ENCODE results near the gene COL7A1. TPM values are rescaled to one million over a fixed set of nuclear protein-coding genes. Genes with fewer than 3 reads are reported as not detected.
A peak's percentile ranks its signal among the peaks of the same experiment; 100 is the strongest.

Gene COL7A1
- total RNA-seq (2014; rRNA removed; shearing (Covaris generic)): 4.1 and 7.9 TPM in 2 replicates
- 7.0 and 10.8 TPM in 2 replicates for total RNA-seq (2022)
- percentile 28 among the genes with signal in this experiment for Bru-seq, nascent RNA
- percentile 41 among the genes with signal in this experiment for BruChase-seq, experiment 1, labeled RNA remaining after a 6-hour chase
- BruChase-seq, experiment 2, labeled RNA remaining after a 2-hour chase: percentile 39 among the genes with signal in this experiment
- long read RNA-seq, partial matches to known transcripts: 1 of 3 reads
- long read RNA-seq, other reads (novel, unspliced or antisense): 2 of 3 reads

DNA sequence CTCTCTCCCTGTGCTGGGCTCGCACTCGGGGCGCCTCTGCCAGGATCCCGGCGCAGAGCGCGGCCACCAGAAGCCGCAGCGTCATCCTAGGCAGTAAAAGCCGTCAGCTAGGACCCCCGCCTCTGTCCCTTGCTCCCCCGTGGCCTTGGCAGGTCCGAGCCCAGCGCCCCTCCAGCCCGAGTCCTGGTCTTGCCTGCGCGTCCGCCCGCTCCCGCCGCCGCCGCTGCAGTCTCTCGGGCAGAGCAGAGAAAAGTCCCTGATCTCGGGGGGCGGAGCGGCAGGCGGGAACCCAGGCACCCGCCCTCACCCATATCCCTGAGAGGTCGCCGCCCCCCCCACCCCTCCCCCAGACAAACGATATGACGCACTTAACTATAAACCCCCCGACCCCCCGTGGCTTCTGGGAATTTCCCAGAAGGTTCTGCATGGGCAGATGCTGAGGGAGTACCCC lies at the start of gene COL7A1:
Gene COL7A1, minus strand, starts transcription at position 255 of the 451 bp plus-strand sequence. Its CDS starts 170 bp downstream, at position 85.
- ChIA-PET CTCF (ENCODE audit: unreplicated experiment) (no interaction called here), POLR2A (no interaction called here)
- Histone ChIP-seq H2AFZ (ENCODE audit: low read length) (no peak within 1 kb of the TSS), H3K79me2 (ENCODE audit: insufficient read depth, low read depth, low read length) (no peaks in the 10 kb centered on the region), H3K4me3 (ENCODE audit: low read depth, low read length, poor library complexity, severe bottlenecking) (no peak within 1 kb of the TSS), H3K4me2 (ENCODE audit: low read length) (no peak within 1 kb of the TSS), H3K4me1 (ENCODE audit: insufficient read depth, low read length, poor library complexity, severe bottlenecking) (no peaks in the 10 kb centered on the region), H3K36me3 (ENCODE audit: insufficient read depth, low read length) (peaks cover 29% of the 10 kb centered on the region; the same call in 1 of the 2 replicates), H3K9me3 (ENCODE audit: low read length) (no peaks in the 10 kb centered on the region), H4K20me1 (ENCODE audit: insufficient read depth, low read length) (no peaks in the 10 kb centered on the region), H3K27ac (ENCODE audit: low read depth, low read length, poor library complexity, severe bottlenecking) (no peak within 1 kb of the TSS), H3K9me2 (ENCODE audit: insufficient read depth, low read length) (no peaks in the 10 kb centered on the region)
- no peak for TF ChIP-seq CTCF (conservative IDR thresholded peaks at IDR 0.05; ENCODE audit: low read length)
- no peak for TF ChIP-seq EZH2phosphoT487 (IDR thresholded peaks at IDR 0.05; ENCODE audit: borderline replicate concordance, low read depth, low read length)
- intact Hi-C loops (cut with micrococcal nuclease; ENCODE audit: unreplicated experiment): no loop called here
- no TSS peak for BruUV-seq (replicated peaks)
- no peak for DNase-seq (ENCODE audit: low spot score)

DNA sequence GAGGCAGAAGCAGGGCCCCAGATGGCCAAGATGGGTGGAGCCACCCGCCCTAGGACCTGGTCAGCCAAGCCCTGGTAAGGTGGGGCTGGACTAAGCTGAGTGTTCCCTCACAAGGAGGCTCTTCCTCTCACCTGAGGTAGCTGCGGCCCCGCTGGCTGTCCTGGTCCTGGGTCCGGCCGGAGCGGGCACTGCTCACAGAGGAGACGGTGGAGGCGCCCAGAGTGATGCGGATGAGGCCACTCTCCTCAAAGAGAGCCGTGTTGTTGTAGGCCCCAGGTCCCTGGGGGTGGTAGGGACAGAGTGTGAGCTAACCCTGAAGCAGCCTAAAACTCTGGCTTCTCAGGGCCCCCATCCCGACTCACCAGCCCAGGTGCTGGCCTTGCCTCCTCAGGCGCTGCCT lies 47.5 kb upstream of the COL7A1 start:
- POLR2A ChIA-PET: no interaction called here
- H3K27ac ChIP-seq (ENCODE audit: low read depth, low read length, poor library complexity, severe bottlenecking): no peak overlapping the region
- H3K4me2 ChIP-seq (ENCODE audit: low read length): no peak overlapping the region
- H3K79me2 ChIP-seq (ENCODE audit: insufficient read depth, low read depth, low read length): no peaks in the 10 kb centered on the region
- H3K9me3 ChIP-seq (ENCODE audit: low read length): no peaks in the 10 kb centered on the region
- H2AFZ ChIP-seq (ENCODE audit: low read length): no peak overlapping the region
- no peaks in the 10 kb centered on the region for H3K36me3 ChIP-seq (ENCODE audit: insufficient read depth, low read length)
- no TSS peak for BruUV-seq (replicated peaks)
- no peak for TF ChIP-seq EZH2phosphoT487 (IDR thresholded peaks at IDR 0.05; ENCODE audit: borderline replicate concordance, low read depth, low read length)
- TF ChIP-seq CTCF (conservative IDR thresholded peaks at IDR 0.05; ENCODE audit: low read length): no peak
- peaks cover 1% of the 10 kb centered on the region for H3K4me1 ChIP-seq (ENCODE audit: insufficient read depth, low read length, poor library complexity, severe bottlenecking)
- intact Hi-C loops (cut with micrococcal nuclease; ENCODE audit: unreplicated experiment): no loop called here
- no peaks in the 10 kb centered on the region for H4K20me1 ChIP-seq (ENCODE audit: insufficient read depth, low read length)
- H3K4me3 ChIP-seq (ENCODE audit: low read depth, low read length, poor library complexity, severe bottlenecking): no peak overlapping the region
- no peak for DNase-seq (ENCODE audit: low spot score)
- H3K9me2 ChIP-seq (ENCODE audit: insufficient read depth, low read length): no peaks in the 10 kb centered on the region
- CTCF ChIA-PET (ENCODE audit: unreplicated experiment): no interaction called here

DNA sequence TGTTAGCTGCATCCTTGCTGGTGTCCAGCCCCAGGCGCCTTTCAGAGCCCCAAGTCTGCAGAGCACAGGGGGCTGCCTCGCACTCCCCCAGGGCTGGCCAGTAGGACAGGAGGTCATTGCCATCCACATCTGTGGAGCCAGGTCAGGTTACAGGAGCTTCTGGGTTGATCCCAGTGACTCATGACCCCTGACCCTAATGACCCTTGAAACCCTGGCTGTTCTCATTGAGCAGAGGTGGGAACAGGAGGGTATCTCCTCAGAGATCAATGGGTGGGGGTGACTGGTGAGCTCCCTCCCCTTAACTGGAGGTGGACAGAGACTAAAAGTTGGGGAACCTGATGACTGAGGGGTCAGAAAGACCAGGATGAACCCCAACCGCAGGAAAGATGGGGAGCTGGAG lies 46.3 kb upstream of the COL7A1 start:
- no peaks in the 10 kb centered on the region for H3K36me3 ChIP-seq (ENCODE audit: insufficient read depth, low read length)
- ChIA-PET CTCF (ENCODE audit: unreplicated experiment) (no interaction called here), POLR2A (no interaction called here)
- no peak for DNase-seq (ENCODE audit: low spot score)
- no peaks in the 10 kb centered on the region for H3K79me2 ChIP-seq (ENCODE audit: insufficient read depth, low read depth, low read length)
- no peak overlapping the region for H3K4me3 ChIP-seq (ENCODE audit: low read depth, low read length, poor library complexity, severe bottlenecking)
- H3K9me3 ChIP-seq (ENCODE audit: low read length): no peaks in the 10 kb centered on the region
- no peak overlapping the region for H2AFZ ChIP-seq (ENCODE audit: low read length)
- no peak overlapping the region for H3K27ac ChIP-seq (ENCODE audit: low read depth, low read length, poor library complexity, severe bottlenecking)
- no peaks in the 10 kb centered on the region for H4K20me1 ChIP-seq (ENCODE audit: insufficient read depth, low read length)
- peaks cover 12% of the 10 kb centered on the region for H3K4me1 ChIP-seq (ENCODE audit: insufficient read depth, low read length, poor library complexity, severe bottlenecking)
- intact Hi-C loops (cut with micrococcal nuclease; ENCODE audit: unreplicated experiment): no loop called here
- BruUV-seq (replicated peaks): no TSS peak
- no peak overlapping the region for H3K4me2 ChIP-seq (ENCODE audit: low read length)
- no peak for TF ChIP-seq EZH2phosphoT487 (IDR thresholded peaks at IDR 0.05; ENCODE audit: borderline replicate concordance, low read depth, low read length)
- TF ChIP-seq CTCF (conservative IDR thresholded peaks at IDR 0.05; ENCODE audit: low read length): no peak
- no peaks in the 10 kb centered on the region for H3K9me2 ChIP-seq (ENCODE audit: insufficient read depth, low read length)
